ENCODE measurements around the gene NKPD1. TPM values are rescaled to one million over a fixed set of nuclear protein-coding genes. Genes with fewer than 3 reads are reported as not detected.

NKPD1 gene
- total and polyA plus RNA-seq, 9 of the 15 experiments (the other 6 are each of a cell fraction or from before 2014, with no cell fraction given) = 0.03 to 0.09 (median 0.04) TPM; not detected in 5

DNA sequence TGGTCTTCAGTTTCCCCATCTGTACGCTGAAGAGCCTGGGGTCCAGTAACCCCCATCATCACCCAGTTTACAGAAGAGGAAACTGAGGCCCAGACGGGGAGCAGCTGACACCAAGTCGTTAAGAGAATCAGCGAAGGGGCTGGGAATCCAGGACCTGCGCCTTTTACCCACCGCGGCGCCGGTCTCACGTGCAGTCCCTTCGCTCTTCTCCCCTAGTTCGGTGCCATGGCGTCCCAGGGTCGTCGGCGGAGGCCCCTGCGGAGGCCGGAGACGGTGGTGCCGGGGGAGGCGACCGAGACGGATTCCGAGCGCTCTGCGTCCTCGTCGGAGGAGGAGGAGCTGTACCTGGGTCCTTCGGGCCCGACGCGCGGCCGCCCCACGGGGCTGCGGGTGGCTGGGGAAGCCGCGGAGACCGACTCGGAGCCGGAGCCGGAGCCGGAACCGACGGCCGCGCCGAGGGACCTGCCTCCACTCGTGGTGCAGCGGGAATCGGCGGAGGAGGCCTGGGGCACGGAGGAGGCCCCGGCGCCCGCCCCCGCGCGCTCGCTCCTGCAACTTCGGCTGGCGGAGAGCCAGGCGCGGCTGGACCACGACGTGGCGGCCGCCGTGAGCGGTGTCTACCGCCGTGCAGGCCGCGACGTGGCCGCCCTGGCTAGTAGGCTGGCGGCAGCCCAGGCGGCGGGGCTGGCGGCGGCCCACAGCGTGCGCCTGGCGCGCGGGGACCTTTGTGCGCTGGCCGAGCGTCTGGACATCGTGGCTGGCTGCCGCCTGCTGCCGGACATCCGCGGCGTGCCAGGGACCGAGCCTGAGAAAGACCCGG, 18.5 kb upstream of the NKPD1 start (continued):
- TF ChIP-seq HNRNPK (IDR thresholded peaks at IDR 0.05; ENCODE audit: low read depth, low read length, poor library complexity, severe bottlenecking) (no peak), RNF219 (CRISPR knock-in tag; IDR thresholded peaks at IDR 0.05) (no peak), ETV6 (IDR thresholded peaks at IDR 0.05; ENCODE audit: borderline replicate concordance in 1 of 2, low read depth in 2 of 2, low read length in 1 of 2) (no peak), ETV6 (CRISPR knock-in tag; IDR thresholded peaks at IDR 0.05; ENCODE audit: borderline replicate concordance) (no peak), GATAD2A (IDR thresholded peaks at IDR 0.05) (no peak), NFIX (CRISPR knock-in tag; IDR thresholded peaks at IDR 0.05; ENCODE audit: low read depth) (no peak), ZNF224 (CRISPR knock-in tag; IDR thresholded peaks at IDR 0.05) (no peak), BHLHE40 (IDR thresholded peaks at IDR 0.05; ENCODE audit: low read length) (no peak), ZZZ3 (IDR thresholded peaks at IDR 0.05) (no peak), FIP1L1 (IDR thresholded peaks at IDR 0.05; ENCODE audit: low read depth, low read length, poor library complexity, severe bottlenecking) (peak; percentile 80), EHMT2 (IDR thresholded peaks at IDR 0.05) (no peak), CHD1 (IDR thresholded peaks at IDR 0.05; ENCODE audit: low read length) (peak; percentile 79), MTA2 (IDR thresholded peaks at IDR 0.05; ENCODE audit: low read depth) (no peak), POLR3G (IDR thresholded peaks at IDR 0.05; ENCODE audit: extremely low read depth, insufficient read length, insufficient replicate concordance) (no peak), RAD51 (IDR thresholded peaks at IDR 0.05; ENCODE audit: borderline replicate concordance, low read depth) (no peak), ZEB2 (IDR thresholded peaks at IDR 0.05) (no peak), BRD4 (IDR thresholded peaks at IDR 0.05) (peak; percentile 69; the same call in 1 of the 2 replicates), ZNF75A (CRISPR knock-in tag; IDR thresholded peaks at IDR 0.05) (no peak), HES1 (IDR thresholded peaks at IDR 0.05; ENCODE audit: low read depth) (no peak), TRIM28 (IDR thresholded peaks at IDR 0.05) (no peak)
- TF ChIP-seq, protein P1, sequence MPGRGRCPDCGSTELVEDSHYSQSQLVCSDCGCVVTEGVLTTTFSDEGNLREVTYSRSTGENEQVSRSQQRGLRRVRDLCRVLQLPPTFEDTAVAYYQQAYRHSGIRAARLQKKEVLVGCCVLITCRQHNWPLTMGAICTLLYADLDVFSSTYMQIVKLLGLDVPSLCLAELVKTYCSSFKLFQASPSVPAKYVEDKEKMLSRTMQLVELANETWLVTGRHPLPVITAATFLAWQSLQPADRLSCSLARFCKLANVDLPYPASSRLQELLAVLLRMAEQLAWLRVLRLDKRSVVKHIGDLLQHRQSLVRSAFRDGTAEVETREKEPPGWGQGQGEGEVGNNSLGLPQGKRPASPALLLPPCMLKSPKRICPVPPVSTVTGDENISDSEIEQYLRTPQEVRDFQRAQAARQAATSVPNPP (IDR thresholded peaks at IDR 0.05; ENCODE audit: borderline replicate concordance, insufficient read depth, insufficient read length) = no peak
- TF ChIP-seq, protein P2, sequence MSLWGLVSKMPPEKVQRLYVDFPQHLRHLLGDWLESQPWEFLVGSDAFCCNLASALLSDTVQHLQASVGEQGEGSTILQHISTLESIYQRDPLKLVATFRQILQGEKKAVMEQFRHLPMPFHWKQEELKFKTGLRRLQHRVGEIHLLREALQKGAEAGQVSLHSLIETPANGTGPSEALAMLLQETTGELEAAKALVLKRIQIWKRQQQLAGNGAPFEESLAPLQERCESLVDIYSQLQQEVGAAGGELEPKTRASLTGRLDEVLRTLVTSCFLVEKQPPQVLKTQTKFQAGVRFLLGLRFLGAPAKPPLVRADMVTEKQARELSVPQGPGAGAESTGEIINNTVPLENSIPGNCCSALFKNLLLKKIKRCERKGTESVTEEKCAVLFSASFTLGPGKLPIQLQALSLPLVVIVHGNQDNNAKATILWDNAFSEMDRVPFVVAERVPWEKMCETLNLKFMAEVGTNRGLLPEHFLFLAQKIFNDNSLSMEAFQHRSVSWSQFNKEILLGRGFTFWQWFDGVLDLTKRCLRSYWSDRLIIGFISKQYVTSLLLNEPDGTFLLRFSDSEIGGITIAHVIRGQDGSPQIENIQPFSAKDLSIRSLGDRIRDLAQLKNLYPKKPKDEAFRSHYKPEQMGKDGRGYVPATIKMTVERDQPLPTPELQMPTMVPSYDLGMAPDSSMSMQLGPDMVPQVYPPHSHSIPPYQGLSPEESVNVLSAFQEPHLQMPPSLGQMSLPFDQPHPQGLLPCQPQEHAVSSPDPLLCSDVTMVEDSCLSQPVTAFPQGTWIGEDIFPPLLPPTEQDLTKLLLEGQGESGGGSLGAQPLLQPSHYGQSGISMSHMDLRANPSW (CRISPR knock-in tag; IDR thresholded peaks at IDR 0.05) = peak; percentile 27; the same call in 1 of the 2 replicates

Measured in K562 (cell line).